HG02884 (cell line): ENCODE data around the gene HMGN3.

Experiments used
- ATAC-seq: cut with Tn5 transposase; IDR thresholded peaks from one replicate; pipeline ENCODE4 v1.9.1; 2021; ENCODE audit warnings: mild to moderate bottlenecking, moderate library complexity; ENCODE audit not compliant: unreplicated experiment

The HMGN3 gene

GRCh38 chr6:79188107-79188506 lies 46.4 kb downstream of the HMGN3 start:
- ATAC-seq: no peak

- no peak for ATAC-seq
Measured at GRCh38 chr6:79186564-79186963, 47.9 kb downstream of the HMGN3 start.

GRCh38 chr6:79184641-79185040 lies 49.8 kb downstream of the HMGN3 start:
- no peak for ATAC-seq

- ATAC-seq: no peak
Measured at GRCh38 chr6:79184086-79184485, 50.4 kb downstream of the HMGN3 start.

- no peak for ATAC-seq
Measured at GRCh38 chr6:79180052-79180451, 54.4 kb downstream of the HMGN3 start.

- no peak for ATAC-seq
Measured at GRCh38 chr6:79173378-79173777, 61.1 kb downstream of the HMGN3 start.

- no peak for ATAC-seq
Measured at GRCh38 chr6:79170959-79171358, 63.5 kb downstream of the HMGN3 start.

GRCh38 chr6:79170431-79170830 lies 64.1 kb downstream of the HMGN3 start:
- ATAC-seq: no peak

- ATAC-seq: no peak
Measured at GRCh38 chr6:79168695-79168980, 65.8 kb downstream of the HMGN3 start.

- no peak for ATAC-seq
Measured at GRCh38 chr6:79167931-79168694, 66.4 kb downstream of the HMGN3 start.

- no peak for ATAC-seq
Measured at GRCh38 chr6:79159846-79160245, 74.6 kb downstream of the HMGN3 start.

- ATAC-seq: no peak
Measured at GRCh38 chr6:79158856-79159516, 75.5 kb downstream of the HMGN3 start.

- no peak for ATAC-seq
Measured at GRCh38 chr6:79157961-79158644, 76.4 kb downstream of the HMGN3 start.

- ATAC-seq: no peak
Measured at GRCh38 chr6:79152269-79152737, 82.2 kb downstream of the HMGN3 start.
